ENCODE data around the gene C2CD3.

- TF ChIP-seq CTCF (conservative IDR thresholded peaks at IDR 0.05 in 1 of 2, IDR thresholded peaks at IDR 0.05 in 1 of 2; ENCODE audit: low read depth in 1 of 2, low read length in 2 of 2) = no peak
- TF ChIP-seq EZH2 (IDR thresholded peaks at IDR 0.05; ENCODE audit: low read length, missing control alignments) = no peak
These were observed 170.3 kb downstream of the C2CD3 start for GRCh38 chr11:74000307-74001133.
